Memory B cell (primary cell): ENCODE results near the gene RASA3.

Experiments used
- ATAC-seq: fragments of 150-1000 bp; cut with Tn5 transposase; 2 replicates; pipeline ENCODE4 v1.10.0; 2021; ENCODE audit warnings: low read depth, mild to moderate bottlenecking, moderate library complexity
- DNase-seq, 2 donors: peaks; one replicate each; pipeline ENCODE4 v3.0.0; 2022; ENCODE audit warnings: low spot score in 2 of 2
- H3K27ac Mint-ChIP-seq: one replicate; pipeline ENCODE4 v1.8.0; 2022; ENCODE audit warnings: mild to moderate bottlenecking, moderate library complexity, mixed read lengths
- H3K27me3 Mint-ChIP-seq: one replicate; pipeline ENCODE4 v1.8.0; 2022; ENCODE audit warnings: mixed read lengths
- H3K36me3 Mint-ChIP-seq: one replicate; pipeline ENCODE4 v1.8.0; 2022; ENCODE audit warnings: mild to moderate bottlenecking, mixed read lengths
- H3K4me1 Mint-ChIP-seq: one replicate; pipeline ENCODE4 v1.8.0; 2022; ENCODE audit warnings: mixed read lengths
- H3K4me3 Mint-ChIP-seq: one replicate; pipeline ENCODE4 v1.8.0; 2022; ENCODE audit warnings: mild to moderate bottlenecking, moderate library complexity, mixed read lengths
- H3K9me3 Mint-ChIP-seq: one replicate; pipeline ENCODE4 v1.8.0; 2022; ENCODE audit warnings: mixed read lengths

Gene RASA3

DNA sequence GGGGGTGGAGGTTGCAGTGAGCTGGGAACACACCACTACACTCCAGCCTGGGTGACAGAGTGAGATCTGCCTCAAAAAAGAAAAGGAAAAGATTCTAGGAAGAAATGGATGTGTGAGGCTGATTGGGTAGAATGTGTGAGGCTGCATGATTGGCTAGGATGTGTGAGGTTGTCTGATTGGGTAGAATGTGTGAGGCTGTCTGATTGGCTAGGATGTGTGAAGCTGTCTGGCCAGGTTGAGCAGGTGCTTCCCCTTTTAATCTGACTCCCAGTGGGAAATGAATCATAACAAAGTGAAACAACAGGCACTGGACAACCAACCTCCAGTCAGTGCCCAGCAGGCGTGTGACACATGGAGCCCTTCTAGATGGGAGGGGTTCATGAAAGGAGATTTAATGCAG is 173.2 kb downstream of the RASA3 start:
- Mint-ChIP-seq H3K27ac (no peak overlapping the region), H3K27me3 (no peaks in the 10 kb centered on the region), H3K4me3 (no peak overlapping the region), H3K4me1 (peaks cover 6% of the 10 kb centered on the region), H3K36me3 (peaks cover 33% of the 10 kb centered on the region), H3K9me3 (peaks cover 14% of the 10 kb centered on the region)
- no peak for DNase-seq
- ATAC-seq = no peak

DNA sequence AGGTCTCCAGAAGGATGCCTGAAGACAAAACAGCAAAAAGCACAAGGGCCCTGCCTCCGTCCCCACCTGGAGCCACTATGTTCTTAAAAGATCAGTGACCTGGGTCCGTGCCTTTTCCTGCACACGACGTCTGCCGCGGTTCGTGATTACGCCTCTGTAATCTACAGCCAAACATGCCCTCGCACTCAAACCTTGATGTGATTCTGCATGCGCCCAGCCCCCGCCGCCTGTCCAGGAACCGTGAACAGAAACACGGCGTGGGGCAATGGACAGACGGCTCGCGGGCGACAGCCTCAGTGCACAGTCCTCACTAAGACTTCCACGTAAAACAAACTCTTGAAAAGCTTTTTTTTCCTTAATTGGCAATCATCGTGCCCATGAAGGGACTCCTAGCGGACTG is 174.1 kb downstream of the RASA3 start:
- Mint-ChIP-seq H3K36me3 (peaks cover 33% of the 10 kb centered on the region), H3K9me3 (peaks cover 14% of the 10 kb centered on the region), H3K27me3 (no peaks in the 10 kb centered on the region), H3K27ac (no peak overlapping the region), H3K4me1 (peaks cover 6% of the 10 kb centered on the region), H3K4me3 (no peak overlapping the region)
- ATAC-seq (no peak), DNase-seq (no peak)

DNA sequence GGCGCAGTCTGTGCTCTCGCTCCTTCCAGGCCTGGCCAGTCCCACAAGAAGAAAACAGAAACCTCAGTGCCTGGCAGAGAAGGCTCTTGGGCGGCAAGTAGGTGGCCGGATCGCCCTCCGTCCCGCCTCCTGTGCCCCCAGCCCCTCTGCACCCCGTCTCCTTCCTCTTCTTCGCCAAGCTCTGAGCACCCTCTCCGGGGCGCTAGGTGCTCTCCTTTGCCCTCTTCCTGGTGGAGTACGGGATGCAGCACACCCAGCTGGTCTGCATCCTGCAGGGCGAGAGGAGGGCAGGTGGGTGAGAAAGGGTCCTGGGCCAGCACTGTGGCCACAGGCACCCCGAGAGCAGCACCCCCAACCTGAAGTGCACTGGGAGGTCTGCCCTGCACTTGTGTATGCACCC is 175.9 kb downstream of the RASA3 start:
- Mint-ChIP-seq H3K9me3 (peaks cover 14% of the 10 kb centered on the region), H3K36me3 (peaks cover 29% of the 10 kb centered on the region), H3K27me3 (no peaks in the 10 kb centered on the region), H3K4me1 (peaks cover 6% of the 10 kb centered on the region), H3K4me3 (no peak overlapping the region), H3K27ac (no peak overlapping the region)
- DNase-seq (no peak), ATAC-seq (no peak)

DNA sequence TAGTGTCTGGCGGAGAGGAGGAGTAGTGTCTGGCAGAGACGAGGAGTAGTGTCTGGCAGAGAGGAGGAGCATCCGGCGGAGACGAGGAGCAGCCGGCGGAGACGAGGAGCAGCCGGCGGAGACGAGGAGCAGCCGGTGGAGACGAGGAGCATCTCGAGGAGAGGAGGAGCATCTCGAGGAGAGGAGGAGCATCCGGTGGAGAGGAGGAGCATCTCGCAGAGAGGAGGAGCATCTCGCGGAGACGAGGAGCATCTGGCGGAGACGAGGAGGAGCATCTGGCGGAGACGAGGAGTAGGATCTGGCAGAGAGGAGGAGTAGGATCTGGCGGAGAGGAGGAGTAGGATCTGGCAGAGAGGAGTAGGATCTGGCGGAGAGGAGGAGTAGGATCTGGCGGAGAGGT is 176.7 kb downstream of the RASA3 start:
- Mint-ChIP-seq H3K27me3 (no peaks in the 10 kb centered on the region), H3K36me3 (peaks cover 29% of the 10 kb centered on the region), H3K27ac (peak overlapping the region; percentile 72), H3K4me1 (peaks cover 6% of the 10 kb centered on the region), H3K9me3 (peaks cover 14% of the 10 kb centered on the region), H3K4me3 (no peak overlapping the region)
- no peak for DNase-seq
- ATAC-seq = no peak

DNA sequence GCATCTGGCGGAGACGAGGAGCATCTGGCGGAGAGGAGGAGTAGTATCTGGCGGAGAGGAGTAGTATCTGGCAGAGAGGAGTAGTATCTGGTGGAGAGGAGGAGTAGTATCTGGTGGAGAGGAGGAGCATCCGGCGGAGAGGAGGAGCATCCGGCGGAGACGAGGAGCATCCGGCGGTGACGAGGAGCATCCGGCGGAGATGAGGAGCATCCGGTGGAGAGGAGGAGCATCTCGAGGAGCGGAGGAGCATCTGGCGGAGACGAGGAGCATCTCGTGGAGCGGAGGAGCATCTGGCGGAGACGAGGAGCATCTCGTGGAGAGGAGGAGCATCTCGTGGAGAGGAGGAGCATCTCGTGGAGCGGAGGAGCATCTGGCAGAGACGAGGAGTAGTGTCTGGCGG is 177.2 kb downstream of the RASA3 start:
- peaks cover 6% of the 10 kb centered on the region for H3K4me1 Mint-ChIP-seq
- ATAC-seq (no peak), DNase-seq (no peak)
- peaks cover 26% of the 10 kb centered on the region for H3K36me3 Mint-ChIP-seq
- no peak overlapping the region for H3K4me3 Mint-ChIP-seq
- H3K9me3 Mint-ChIP-seq = peaks cover 12% of the 10 kb centered on the region
- H3K27ac Mint-ChIP-seq = peak overlapping the region; percentile 72
- H3K27me3 Mint-ChIP-seq = no peaks in the 10 kb centered on the region

DNA sequence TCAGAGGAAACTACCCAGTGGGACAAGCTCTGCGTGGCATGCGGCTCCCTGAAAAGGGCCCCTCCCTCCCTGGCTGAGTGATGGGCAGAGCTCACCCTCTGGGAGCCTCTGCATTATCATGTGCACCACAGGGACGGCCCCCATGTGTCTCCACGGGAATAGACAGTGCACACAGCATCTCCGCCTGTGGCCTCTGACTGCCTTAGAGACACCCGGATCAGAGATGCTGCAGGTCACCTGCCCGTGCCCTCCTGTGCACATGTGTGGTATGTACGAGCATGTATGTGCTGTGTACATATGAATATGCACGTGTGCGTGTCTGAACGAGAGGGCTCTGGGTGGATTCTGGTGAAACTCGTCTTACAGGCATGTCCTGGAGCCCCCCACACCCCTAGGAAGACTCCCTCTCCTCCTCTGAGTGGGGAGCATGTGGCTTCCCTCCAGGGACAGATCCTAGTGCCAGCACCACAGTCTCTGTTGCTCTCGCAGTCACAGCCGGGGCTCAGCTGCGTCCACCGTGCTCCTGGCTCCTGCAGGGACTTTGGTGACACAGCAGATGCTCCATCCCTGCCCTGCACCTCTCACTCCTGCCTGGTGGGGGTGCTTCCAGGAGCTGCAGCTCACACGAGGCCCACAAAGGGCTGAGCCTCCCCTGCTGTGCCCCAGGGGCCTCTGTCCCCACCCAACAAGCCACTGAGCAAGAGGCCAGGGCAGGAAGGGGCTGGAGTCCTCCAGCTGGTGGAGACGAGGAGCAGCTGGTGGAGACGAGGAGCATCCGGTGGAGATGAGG is 178.2 kb downstream of the RASA3 start:
- Mint-ChIP-seq H3K4me1 (peaks cover 6% of the 10 kb centered on the region), H3K36me3 (peaks cover 25% of the 10 kb centered on the region), H3K9me3 (peaks cover 11% of the 10 kb centered on the region), H3K27ac (no peak overlapping the region), H3K27me3 (no peaks in the 10 kb centered on the region), H3K4me3 (no peak overlapping the region)
- ATAC-seq (no peak), DNase-seq (no peak)

DNA sequence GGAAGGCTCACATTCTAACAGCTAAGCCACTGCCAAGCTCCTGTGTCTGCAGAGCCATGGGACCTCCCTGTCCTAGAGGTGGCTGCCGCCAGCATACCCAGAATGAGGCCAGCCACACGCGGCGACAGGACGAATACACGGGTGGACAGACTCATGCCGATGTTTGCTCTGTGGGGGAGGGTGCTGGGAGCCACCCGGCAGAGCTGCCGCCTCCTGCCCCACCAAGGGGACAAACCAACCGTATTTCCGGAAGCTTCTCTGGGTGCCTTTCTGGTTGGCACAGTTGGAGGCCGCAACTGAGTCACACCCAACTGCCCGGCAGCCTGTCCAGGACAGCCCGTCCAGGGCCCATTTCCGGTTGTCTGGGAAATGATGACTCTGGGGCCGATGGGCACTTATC is 178.9 kb downstream of the RASA3 start:
- ATAC-seq = no peak
- Mint-ChIP-seq H3K36me3 (peaks cover 22% of the 10 kb centered on the region), H3K27ac (no peak overlapping the region), H3K27me3 (no peaks in the 10 kb centered on the region), H3K9me3 (peaks cover 8% of the 10 kb centered on the region), H3K4me1 (peaks cover 6% of the 10 kb centered on the region), H3K4me3 (no peak overlapping the region)
- no peak for DNase-seq

DNA sequence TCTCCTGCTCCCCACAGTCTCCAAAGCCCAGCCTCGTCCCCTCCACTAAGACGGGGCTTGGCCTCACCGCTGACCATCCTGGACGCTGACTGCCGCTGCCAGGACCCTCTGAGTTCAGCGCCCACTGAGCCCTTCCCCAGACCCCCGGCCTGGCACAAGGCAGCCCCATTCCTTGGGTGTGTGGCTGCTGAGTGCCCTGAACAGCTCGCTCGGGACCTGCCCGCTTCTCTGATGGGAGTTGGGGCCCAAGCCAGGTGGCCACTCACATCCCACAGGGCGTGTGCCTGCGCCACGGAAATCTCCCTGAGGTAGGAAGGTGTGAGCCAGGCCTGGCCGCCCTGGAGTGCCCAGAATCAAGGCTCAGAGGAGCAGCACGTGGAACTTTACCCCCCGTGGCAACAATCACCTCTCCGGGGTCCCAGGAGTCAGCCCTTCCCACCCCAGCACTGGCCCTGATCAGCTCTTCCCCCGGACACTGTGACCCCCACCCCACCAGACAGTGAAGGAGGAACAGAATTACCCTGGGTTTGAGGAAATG is 179.4 kb downstream of the RASA3 start:
- Mint-ChIP-seq H3K4me1 (peaks cover 11% of the 10 kb centered on the region), H3K27ac (no peak overlapping the region), H3K27me3 (no peaks in the 10 kb centered on the region), H3K9me3 (peaks cover 8% of the 10 kb centered on the region), H3K4me3 (no peak overlapping the region), H3K36me3 (peaks cover 22% of the 10 kb centered on the region)
- DNase-seq (no peak), ATAC-seq (no peak)

DNA sequence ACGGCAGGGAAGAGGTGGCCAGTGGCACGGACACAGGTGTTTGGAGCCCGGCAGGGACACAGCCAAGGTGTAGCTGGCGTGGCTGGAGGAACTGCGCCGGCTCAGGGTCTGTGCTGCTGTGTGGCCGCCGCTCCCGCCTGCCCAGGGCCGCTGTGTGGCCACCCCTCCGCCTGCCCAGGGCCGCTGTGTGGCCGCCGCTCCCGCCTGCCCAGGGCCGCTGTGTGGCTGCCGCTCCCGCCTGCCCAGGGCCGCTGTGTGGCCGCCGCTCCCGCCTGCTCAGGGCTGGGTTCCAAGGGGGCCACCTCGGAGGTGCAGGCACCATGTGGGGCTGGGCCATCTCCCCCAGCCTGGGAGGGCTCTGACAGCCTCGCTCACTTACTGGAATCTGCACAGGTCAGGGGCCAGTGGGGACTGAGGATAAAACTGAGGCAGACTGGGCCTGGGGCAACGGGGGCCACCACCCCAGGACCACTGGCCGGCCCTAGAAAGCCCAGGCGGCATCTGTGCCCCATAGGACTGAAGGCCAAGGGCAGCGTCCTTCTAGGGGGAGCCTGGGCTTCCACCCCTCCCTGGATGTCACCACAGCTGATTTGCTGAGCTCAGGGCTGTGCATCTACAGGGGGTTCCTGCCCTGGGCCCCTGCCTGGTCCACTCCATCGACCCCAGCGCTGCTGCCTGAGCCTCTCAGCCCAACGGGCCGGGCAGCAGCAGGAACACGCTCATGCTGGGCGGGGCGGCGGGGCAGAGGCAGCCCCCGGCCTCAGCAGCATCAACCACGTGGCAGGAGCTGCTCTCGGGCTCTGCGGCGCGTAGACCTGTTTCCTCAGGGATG is 180.1 kb downstream of the RASA3 start:
- Mint-ChIP-seq H3K36me3 (peaks cover 18% of the 10 kb centered on the region), H3K27me3 (no peaks in the 10 kb centered on the region), H3K9me3 (peaks cover 8% of the 10 kb centered on the region), H3K27ac (no peak overlapping the region), H3K4me3 (no peak overlapping the region), H3K4me1 (peaks cover 13% of the 10 kb centered on the region)
- DNase-seq (no peak), ATAC-seq (no peak)

DNA sequence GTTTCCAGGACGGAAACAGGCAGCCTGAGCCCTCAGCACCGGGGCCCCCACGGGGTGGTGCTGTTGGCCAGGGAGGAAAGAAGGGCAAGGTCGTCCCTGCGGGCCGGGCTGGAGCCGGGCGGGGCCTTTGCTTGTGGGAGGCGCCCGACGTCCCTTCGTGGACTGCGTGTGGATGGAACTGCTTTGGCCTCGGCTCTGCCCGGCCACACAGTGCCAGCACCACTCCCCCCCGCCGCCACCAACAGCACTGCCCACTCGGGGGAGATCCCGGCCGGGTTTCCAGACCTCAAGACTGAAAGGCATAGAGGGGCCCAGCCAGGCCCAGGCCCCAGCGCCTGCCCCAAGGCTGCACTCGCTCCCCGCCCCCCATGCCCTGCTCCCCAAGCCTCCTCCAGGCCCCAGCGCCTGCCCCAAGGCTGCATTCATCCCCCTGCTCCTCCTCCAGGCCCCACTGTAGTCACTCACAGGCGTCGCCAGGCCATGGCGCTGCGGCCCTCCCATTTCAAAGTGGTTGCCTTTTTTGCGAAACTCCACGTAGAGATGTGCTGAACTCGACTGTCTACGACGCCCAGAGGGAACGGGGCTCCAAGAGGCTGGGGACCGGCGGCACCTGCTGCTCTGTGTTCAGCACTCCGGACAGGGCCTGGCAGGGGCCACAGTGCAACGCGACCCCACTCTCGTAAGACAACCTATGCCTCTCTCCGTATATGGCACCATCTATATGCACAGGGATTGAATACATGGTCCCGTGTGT is 181.0 kb downstream of the RASA3 start:
- peak; percentile 64 to 65 for DNase-seq

DNA sequence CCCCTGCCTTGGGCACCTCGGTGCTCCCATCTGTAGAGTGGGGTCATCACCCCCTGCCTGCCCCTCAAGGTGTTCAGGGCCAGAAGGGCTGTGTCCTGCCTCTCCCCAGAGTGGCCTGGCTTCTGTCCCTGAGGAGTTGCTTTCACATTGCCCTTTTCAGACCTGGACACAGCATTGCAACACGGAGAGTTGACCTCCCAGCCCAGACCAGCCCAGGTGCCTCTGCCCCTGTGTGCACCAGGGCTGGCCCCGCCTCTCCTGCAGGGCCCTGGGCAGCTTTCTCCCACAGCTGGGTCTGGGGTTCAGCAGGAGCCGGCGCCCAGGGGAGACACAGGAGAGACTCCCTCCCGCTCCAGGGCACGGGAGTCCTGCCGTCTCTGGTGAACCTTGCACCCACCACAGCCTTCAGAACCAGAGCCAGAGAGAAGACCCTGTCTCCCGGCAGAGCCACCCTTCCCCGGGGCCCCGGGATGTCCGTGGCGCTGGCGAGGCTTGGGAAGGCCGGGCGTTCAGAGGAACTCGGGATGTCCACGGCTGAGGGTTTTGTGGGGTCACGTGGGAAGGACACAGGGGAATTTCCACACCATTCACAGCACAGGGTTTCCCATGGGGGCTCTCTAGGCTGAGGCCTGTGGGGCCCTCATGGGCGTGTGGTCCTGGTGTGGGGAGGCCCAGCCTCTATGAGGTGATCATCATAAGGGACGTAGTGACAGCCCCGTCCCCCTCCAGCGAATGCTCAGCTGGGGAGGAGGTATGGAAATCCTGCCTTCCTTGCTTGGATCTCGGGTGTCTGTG is 181.8 kb downstream of the RASA3 start:
- DNase-seq (no peak), ATAC-seq (peak; percentile 31)
- Mint-ChIP-seq H3K9me3 (peaks cover 2% of the 10 kb centered on the region), H3K4me3 (no peak overlapping the region), H3K27ac (no peak overlapping the region), H3K36me3 (peaks cover 11% of the 10 kb centered on the region), H3K27me3 (no peaks in the 10 kb centered on the region), H3K4me1 (peaks cover 12% of the 10 kb centered on the region)

More for the DNA sequence above, 181.0 kb downstream of the RASA3 start:
- Mint-ChIP-seq H3K4me3 (peak overlapping the region; percentile 39), H3K9me3 (peaks cover 8% of the 10 kb centered on the region), H3K36me3 (peaks cover 18% of the 10 kb centered on the region), H3K27ac (no peak overlapping the region), H3K4me1 (peaks cover 15% of the 10 kb centered on the region), H3K27me3 (no peaks in the 10 kb centered on the region)
- peak; percentile 89 for ATAC-seq

DNA sequence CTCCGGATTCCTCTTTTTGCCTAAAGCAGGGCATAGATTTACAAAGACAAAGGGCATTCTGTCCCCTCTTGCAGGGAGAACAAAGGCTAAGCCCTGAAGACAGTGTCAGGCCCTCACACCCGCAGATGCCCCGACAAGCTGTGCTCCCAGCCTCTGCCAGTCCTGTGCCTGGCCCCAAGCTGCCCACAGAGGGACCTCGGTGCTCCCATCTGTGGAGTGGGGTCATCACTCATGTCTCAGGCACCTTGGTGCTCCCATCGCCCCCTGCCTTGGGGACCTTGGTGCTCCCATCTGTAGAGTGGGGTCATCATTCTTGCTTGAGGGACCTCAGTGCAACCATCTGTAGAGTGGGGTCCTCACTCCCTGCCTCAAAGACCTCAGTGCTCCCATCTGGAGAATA is 182.9 kb downstream of the RASA3 start:
- Mint-ChIP-seq H3K27me3 (no peaks in the 10 kb centered on the region), H3K36me3 (peaks cover under 1% of the 10 kb centered on the region), H3K9me3 (no peaks in the 10 kb centered on the region), H3K4me1 (peaks cover 12% of the 10 kb centered on the region), H3K27ac (no peak overlapping the region), H3K4me3 (no peak overlapping the region)
- DNase-seq (no peak), ATAC-seq (no peak)

DNA sequence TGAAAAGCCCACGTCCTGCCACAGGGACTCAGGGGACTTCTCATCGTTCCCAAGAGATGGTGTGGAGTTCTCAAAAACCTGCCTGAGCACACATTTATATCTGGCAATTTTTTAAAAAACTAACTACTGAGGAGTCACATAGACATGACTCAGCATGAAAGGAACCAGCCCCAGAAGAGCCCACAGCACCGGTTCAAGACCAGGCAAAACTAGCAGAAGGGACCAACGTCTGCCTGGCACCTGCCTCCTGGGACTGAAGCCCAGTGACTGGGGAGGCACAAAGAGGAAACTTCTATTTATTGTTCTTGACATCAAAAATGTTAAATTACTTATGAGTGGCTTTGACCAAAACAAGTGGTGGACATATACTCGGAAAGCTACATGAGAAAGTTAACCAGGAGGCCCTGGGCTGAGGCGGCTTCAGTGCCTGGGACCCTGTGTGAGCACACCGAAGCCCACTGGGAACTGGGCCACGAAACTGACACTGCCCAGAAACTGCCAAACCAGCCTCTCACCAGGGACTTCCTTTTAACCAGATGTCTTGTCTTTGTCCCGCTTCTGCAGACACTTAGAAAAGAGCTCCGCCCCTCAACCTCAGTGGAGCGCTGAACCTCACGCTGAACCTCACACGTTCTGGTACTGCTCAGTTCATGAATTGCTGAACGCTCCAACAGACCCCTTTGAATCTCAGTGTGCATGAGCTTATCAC is 184.2 kb downstream of the RASA3 start:
- Mint-ChIP-seq H3K36me3 (no peaks in the 10 kb centered on the region), H3K27me3 (no peaks in the 10 kb centered on the region), H3K27ac (peak overlapping the region; percentile 18), H3K4me3 (no peak overlapping the region), H3K4me1 (peaks cover 12% of the 10 kb centered on the region), H3K9me3 (no peaks in the 10 kb centered on the region)
- peak; percentile 52 for ATAC-seq
- no peak for DNase-seq
